K562 (cell line): ENCODE data around the gene HHATL.

Experiments used
- ADNP ChIP-seq: fragments of 200-800 bp; sonication (Bioruptor generic); IDR thresholded peaks from 2 replicates; pipeline ENCODE4 v1.6.1; 2016; ENCODE audit warnings: missing genetic modification characterization, missing compliant biosample characterization
- KLF13 ChIP-seq: fragments of 450-650 bp; IDR thresholded peaks from 2 replicates; pipeline ENCODE4 v1.6.1; 2016; ENCODE audit warnings: missing genetic modification characterization, low read depth, mild to moderate bottlenecking, missing compliant biosample characterization, moderate library complexity, borderline replicate concordance
- NFRKB ChIP-seq: fragments of 450-650 bp; IDR thresholded peaks from 2 replicates; pipeline ENCODE4 v1.6.1; 2016; ENCODE audit warnings: low read depth
- ZNF121 ChIP-seq: sonication (generic); formaldehyde crosslinking; conservative IDR thresholded peaks from 2 replicates; pipeline ENCODE4 v1.8.0; 2022; ENCODE audit warnings: missing genetic modification reagents
- ZNF324 ChIP-seq: fragments of 250-450 bp; sonication (Bioruptor Pico); IDR thresholded peaks from 2 replicates; pipeline ENCODE4 v1.4.0; 2020; ENCODE audit warnings: mild to moderate bottlenecking

GRCh38 chr3:42658091-42658770 lies 44.4 kb downstream of the HHATL start:
- TF ChIP-seq KLF13 (tag) (no peak), NFRKB (no peak), ZNF121 (no peak), ZNF324 (CRISPR knock-in tag) (no peak), ADNP (tag) (no peak)
